PC-9 (cell line): ENCODE results near the gene DENND4A. TPM values are rescaled to one million over a fixed set of nuclear protein-coding genes. Genes with fewer than 3 reads are reported as not detected.

Experiments used
- BruUV-seq: library from RNA; stranded (reverse); fragments of 400-500 nt; replicated peaks from 2 replicates; lab custom pipeline; 2021; lab: Mats Ljungman, UMichigan
- CTCF ChIA-PET: fragments of 300-600 bp; sonication (Branson Sonifier 250); formaldehyde crosslinking; loops from one replicate; lab custom pipeline; 2022; ENCODE audit warnings: antibody characterized with exemption; lab: Charles Lee
- POLR2A ChIA-PET: fragments of 300-600 bp; sonication (Branson Sonifier 250); formaldehyde crosslinking; loops from one replicate; lab custom pipeline; 2022; ENCODE audit warnings: antibody characterized with exemption; ENCODE audit not compliant: unreplicated experiment; lab: Charles Lee
- DNase-seq, 2 experiments: peaks; one replicate each; pipeline versions ENCODE4 v3.0.0 to v3.0.0-alpha.2; 2015 to 2022; ENCODE audit warnings: mixed read lengths in 1 of 2
- H2AFZ ChIP-seq: fragments of 200-600 bp; sonication (generic); 2 replicates; pipeline ENCODE4 v1.8.1; 2017; ENCODE audit warnings: antibody characterized with exemption
- H3F3A ChIP-seq: fragments of 200-600 bp; sonication (generic); 2 replicates; pipeline ENCODE4 v1.8.1; 2017; ENCODE audit warnings: antibody characterized with exemption, mild to moderate bottlenecking, low read depth; ENCODE audit not compliant: insufficient read depth
- H3K27ac ChIP-seq: fragments of 200-600 bp; sonication (generic); 2 replicates; pipeline ENCODE4 v1.6.1; 2016; ENCODE audit warnings: mixed run types
- H3K27me3 ChIP-seq: fragments of 200-600 bp; sonication (generic); 2 replicates; pipeline ENCODE4 v1.6.1; 2016; ENCODE audit warnings: low read depth, mixed run types; ENCODE audit not compliant: insufficient read depth
- H3K36me3 ChIP-seq: fragments of 200-600 bp; sonication (generic); 2 replicates; pipeline ENCODE4 v1.6.1; 2016; ENCODE audit warnings: low read depth, mixed run types
- H3K4me1 ChIP-seq: fragments of 200-600 bp; sonication (generic); replicated peaks from 2 replicates; pipeline ENCODE4 v1.6.1; 2016; ENCODE audit warnings: mixed run types; ENCODE audit not compliant: insufficient read depth
- H3K4me2 ChIP-seq: fragments of 200-600 bp; sonication (generic); 2 replicates; pipeline ENCODE4 v1.6.1; 2017; ENCODE audit warnings: mixed run types
- H3K4me3 ChIP-seq: fragments of 200-600 bp; sonication (generic); 2 replicates; pipeline ENCODE4 v1.6.1; 2016; ENCODE audit warnings: mixed run types
- H3K79me2 ChIP-seq: fragments of 200-600 bp; sonication (generic); 2 replicates; pipeline ENCODE4 v1.6.1; 2017; ENCODE audit warnings: low read depth, mixed run types
- H3K9me2 ChIP-seq: fragments of 200-600 bp; sonication (generic); 2 replicates; pipeline ENCODE4 v1.8.1; 2017; ENCODE audit warnings: mild to moderate bottlenecking; ENCODE audit not compliant: insufficient read depth
- H3K9me3 ChIP-seq: fragments of 200-600 bp; sonication (generic); 2 replicates; pipeline ENCODE4 v1.8.1; 2016; ENCODE audit warnings: low read depth; ENCODE audit not compliant: insufficient read depth
- H4K20me1 ChIP-seq: fragments of 200-600 bp; sonication (generic); 2 replicates; pipeline ENCODE4 v1.8.1; 2017; ENCODE audit not compliant: insufficient read depth
- CTCF ChIP-seq: fragments of 200-600 bp; sonication (generic); conservative IDR thresholded peaks from 2 replicates; pipeline ENCODE4 v1.6.1; 2017; ENCODE audit warnings: mixed run types, antibody characterized with exemption, mild to moderate bottlenecking, moderate library complexity
- EZH2 ChIP-seq: fragments of 200-600 bp; sonication (generic); IDR thresholded peaks from 2 replicates; pipeline ENCODE4 v1.8.0; 2017; ENCODE audit warnings: antibody characterized with exemption, low read depth
- intact Hi-C: fragments of 100-400 bp; cut with micrococcal nuclease; formaldehyde crosslinking; loops from one replicate; pipeline ENCODE4 v1.10.0; 2022; ENCODE audit not compliant: unreplicated experiment
- total RNA-seq: library from RNA; stranded (reverse); gene quantifications from 2 replicates; pipeline ENCODE4 v1.2.3, GENCODE V29; 2021

The DENND4A gene
- total RNA-seq, 1 experiment from 2014 or later = 16.3 TPM

DNA sequence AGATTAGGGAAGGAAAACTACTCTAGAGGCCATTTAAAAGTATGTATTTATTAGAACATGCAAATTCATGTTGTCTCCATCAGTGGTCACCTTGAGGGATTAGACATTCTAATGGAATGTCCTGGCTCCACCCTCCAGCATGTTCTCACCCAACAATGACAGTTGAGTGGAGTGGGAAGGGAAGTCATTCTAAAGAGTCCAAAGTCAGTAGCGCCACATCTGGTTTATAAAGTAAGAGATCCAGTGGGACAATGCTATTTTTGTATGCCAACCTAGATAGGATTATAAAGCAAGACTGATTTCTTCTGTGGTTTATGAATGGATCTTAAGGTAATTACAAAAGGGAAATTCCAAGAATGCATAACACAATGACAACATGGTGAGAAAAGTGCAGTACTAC, 137.1 kb downstream of the DENND4A start:
- no peaks in the 10 kb centered on the region for H3K79me2 ChIP-seq
- TF ChIP-seq CTCF = no peak
- TF ChIP-seq EZH2 = no peak
- DNase-seq = no peak
- no peak overlapping the region for H3K27ac ChIP-seq
- intact Hi-C loops = no loop called here
- H3K9me2 ChIP-seq = no peaks in the 10 kb centered on the region
- H2AFZ ChIP-seq = no peak overlapping the region
- no peak overlapping the region for H3K4me2 ChIP-seq
- no peaks in the 10 kb centered on the region for H3K36me3 ChIP-seq
- H3F3A ChIP-seq = peaks cover 5% of the 10 kb centered on the region; the same call in 1 of the 2 replicates
- H3K4me1 ChIP-seq = peaks cover 9% of the 10 kb centered on the region; the same call in 1 of the 2 replicates
- no peaks in the 10 kb centered on the region for H4K20me1 ChIP-seq
- ChIA-PET POLR2A (no interaction called here), CTCF (no interaction called here)
- H3K27me3 ChIP-seq = no peaks in the 10 kb centered on the region
- no peak overlapping the region for H3K4me3 ChIP-seq
- H3K9me3 ChIP-seq = no peaks in the 10 kb centered on the region
- no TSS peak for BruUV-seq

DNA sequence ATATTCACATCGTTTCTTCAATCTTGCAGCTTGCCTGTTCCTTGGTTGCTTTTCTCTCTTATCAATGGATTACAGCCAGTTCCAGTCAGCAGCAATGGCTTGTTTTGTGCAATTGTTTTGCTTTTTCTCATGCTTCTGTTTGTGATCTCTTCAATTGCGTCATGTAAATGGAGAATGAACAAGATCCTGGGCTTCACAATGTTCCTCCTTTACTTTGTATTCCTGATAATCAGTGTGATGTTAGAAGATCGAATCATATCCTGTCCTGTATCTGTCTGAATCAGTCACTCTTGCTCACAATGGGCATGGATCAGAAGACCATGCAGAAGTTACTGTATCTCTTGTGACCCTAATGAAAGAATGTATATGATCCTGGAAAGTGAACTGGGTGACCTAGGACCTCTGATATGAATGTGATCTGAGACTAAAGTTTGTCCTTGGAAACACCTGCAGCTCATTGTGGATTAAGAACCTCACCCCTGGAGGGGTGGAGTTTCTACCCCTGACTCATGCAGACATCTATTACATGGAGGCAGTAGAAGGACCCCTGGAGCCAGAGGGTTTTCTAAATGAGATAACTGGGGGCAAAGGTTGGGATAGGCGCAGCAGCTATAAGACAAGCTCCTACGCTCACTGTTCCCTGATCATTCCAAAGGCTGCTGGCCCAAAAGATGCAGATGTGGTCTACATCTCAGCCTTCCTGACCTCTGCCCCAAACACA, 138.1 kb downstream of the DENND4A start:
- Histone ChIP-seq H3K27me3 (no peaks in the 10 kb centered on the region), H2AFZ (no peak overlapping the region), H3K36me3 (no peaks in the 10 kb centered on the region), H3K4me1 (peaks cover 9% of the 10 kb centered on the region; the same call in 1 of the 2 replicates), H3K79me2 (no peaks in the 10 kb centered on the region), H3K9me2 (no peaks in the 10 kb centered on the region), H3K4me3 (no peak overlapping the region), H3K4me2 (no peak overlapping the region), H3K27ac (no peak overlapping the region), H3F3A (no peaks in the 10 kb centered on the region), H3K9me3 (no peaks in the 10 kb centered on the region), H4K20me1 (no peaks in the 10 kb centered on the region)
- TF ChIP-seq EZH2 (no peak), CTCF (no peak)
- BruUV-seq = no TSS peak
- intact Hi-C loops = no loop called here
- ChIA-PET POLR2A (interaction anchor here (0.6 to 0.7 kb wide), 2 partner anchors 16 to 138 kb away, joined by 14 to 16 read pairs; partner anchors contain the start of gene DENND4A), CTCF (interaction anchor here (0.6 to 0.7 kb wide), 5 partner anchors 10 to 668 kb away, joined by 3 to 7 read pairs (median 6); no protein-coding TSS in a partner anchor)
- DNase-seq = no peak

DNA sequence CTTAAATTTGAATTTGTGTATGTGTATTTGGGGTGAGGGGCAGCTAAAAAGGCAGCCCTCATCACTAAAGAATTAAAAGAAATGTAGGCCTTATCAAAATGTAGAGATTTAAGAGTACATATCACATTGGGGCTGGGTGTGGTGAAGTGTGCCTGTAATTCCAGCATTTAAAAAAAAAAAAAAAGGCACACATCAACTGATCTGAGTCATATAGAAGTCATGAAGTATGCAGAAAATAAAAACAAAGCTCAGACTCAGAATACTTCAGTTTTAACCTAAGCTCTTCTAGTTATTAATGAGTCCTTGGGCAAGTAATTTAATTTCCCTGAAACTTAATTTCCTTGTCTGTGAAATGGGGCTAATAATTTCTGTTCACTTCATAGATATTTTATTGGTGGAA, 138.8 kb downstream of the DENND4A start:
- Histone ChIP-seq H3K4me3 (no peak overlapping the region), H3K4me2 (no peak overlapping the region), H3F3A (no peaks in the 10 kb centered on the region), H2AFZ (no peak overlapping the region), H3K4me1 (peaks cover 9% of the 10 kb centered on the region; the same call in 1 of the 2 replicates), H4K20me1 (no peaks in the 10 kb centered on the region), H3K79me2 (no peaks in the 10 kb centered on the region), H3K36me3 (no peaks in the 10 kb centered on the region), H3K9me2 (no peaks in the 10 kb centered on the region), H3K27me3 (no peaks in the 10 kb centered on the region), H3K27ac (no peak overlapping the region), H3K9me3 (no peaks in the 10 kb centered on the region)
- TF ChIP-seq CTCF = no peak
- no peak for TF ChIP-seq EZH2
- BruUV-seq = no TSS peak
- CTCF ChIA-PET = interaction anchor here (0.6 to 0.7 kb wide), 6 partner anchors 10 to 668 kb away, joined by 3 to 7 read pairs (median 6); no protein-coding TSS in a partner anchor
- intact Hi-C loops = no loop called here
- POLR2A ChIA-PET = interaction anchor here (0.6 kb wide), 1 partner anchor 15 kb away, joined by 14 read pairs; no protein-coding TSS in a partner anchor
- peak in 1 of 2 experiments; percentile 39 for DNase-seq
